Urothelium cell line (cell line): ENCODE data around the gene GAS5.
A peak's percentile ranks its signal among the peaks of the same experiment; 100 is the strongest.
"Not testable (repeated sequence)": the region's sequence is repeated elsewhere in the genome, so short reads cannot be mapped to it uniquely, and the experiment has no call there.

ENCODE experiments used
- DNase-seq: peaks from one replicate; pipeline ENCODE4 v3.0.0; 2011; ENCODE audit warnings: low spot score, mixed read lengths
- FAIRE-seq: peaks from 2 replicates; lab custom pipeline; 2011; peaks lifted over from hg19 to GRCh38; lab: Jason Lieb, UNC

The GAS5 gene

DNA sequence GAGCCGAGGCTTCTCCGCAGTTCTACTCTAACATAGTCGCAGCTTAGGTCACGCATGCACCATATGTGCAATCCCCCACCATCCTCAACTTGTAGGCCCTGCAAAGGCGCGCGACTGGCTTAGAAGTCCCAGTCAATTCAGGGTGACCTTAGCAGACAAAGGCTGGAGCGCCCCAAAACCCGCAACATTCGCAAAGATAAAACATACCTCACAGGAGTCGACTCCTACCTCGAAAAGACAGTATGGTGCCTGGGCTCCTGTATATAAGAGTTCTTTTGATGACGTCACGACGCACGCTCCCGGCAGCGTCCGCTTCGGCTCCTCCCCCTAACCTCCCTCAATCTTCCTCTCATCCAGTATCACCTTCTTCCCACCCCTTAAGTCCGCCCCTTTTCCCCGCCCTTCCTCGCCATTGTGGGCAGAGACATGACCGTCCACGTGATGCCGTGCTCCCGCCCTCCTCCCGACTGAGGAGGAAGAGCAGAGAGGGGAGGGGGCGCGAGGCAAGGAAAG, at the start of gene GAS5:
TSS of gene GAS5 (minus strand) at position 237 of the 513 bp plus-strand sequence.
- peak; percentile 53 for FAIRE-seq
- peak; percentile 97 for DNase-seq

DNA sequence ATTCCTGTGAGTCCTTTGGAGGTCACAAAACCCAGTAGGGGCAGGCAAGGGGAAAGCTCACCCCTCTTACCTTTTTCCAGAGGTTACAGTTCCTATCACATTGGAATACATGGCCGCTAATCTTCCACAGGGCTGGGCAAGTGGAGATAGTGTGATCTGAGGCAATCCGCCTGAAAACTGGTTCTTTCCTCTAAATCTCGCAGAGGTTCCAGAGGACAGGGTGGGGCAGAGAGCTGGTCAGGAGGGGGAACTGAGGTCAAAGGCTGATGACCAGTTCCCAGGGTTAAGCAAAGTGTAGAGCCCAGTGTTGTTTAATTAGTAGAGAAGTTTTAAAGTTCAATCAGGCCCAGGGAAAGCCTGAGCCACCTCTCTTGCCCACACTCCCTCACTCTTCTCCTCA, 49.4 kb upstream of the GAS5 start, which contains the start of gene SERPINC1:
TSS of gene SERPINC1 (minus strand) at position 179 of the 400 bp plus-strand sequence. CDS start at position 111, 68 bp downstream.
- no peak for FAIRE-seq
- no peak for DNase-seq

- DNase-seq (no peak), FAIRE-seq (no peak)
These were observed 48.9 kb upstream of the GAS5 start for GRCh38 chr1:173916667-173917066.

DNA sequence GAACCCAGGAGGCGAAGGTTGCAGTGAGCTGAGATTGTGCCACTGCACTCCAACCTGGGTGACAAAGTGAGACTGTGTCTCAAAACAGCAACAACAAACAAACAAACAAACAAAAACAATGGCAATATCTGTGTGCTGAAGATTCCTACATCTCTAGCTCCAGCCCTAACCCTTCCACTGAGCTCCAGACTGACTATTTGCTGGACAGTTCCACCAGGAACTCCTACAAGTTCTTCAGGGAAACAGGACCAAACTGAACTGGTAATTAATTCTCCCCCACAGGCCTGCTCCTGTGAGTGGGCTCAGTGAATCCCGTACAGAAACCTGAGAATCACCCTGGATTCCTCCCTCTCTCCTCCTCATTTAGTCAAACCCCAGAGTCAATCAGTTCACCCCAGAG, 47.8 kb upstream of the GAS5 start:
- no peak for FAIRE-seq
- DNase-seq, result no peak

DNA sequence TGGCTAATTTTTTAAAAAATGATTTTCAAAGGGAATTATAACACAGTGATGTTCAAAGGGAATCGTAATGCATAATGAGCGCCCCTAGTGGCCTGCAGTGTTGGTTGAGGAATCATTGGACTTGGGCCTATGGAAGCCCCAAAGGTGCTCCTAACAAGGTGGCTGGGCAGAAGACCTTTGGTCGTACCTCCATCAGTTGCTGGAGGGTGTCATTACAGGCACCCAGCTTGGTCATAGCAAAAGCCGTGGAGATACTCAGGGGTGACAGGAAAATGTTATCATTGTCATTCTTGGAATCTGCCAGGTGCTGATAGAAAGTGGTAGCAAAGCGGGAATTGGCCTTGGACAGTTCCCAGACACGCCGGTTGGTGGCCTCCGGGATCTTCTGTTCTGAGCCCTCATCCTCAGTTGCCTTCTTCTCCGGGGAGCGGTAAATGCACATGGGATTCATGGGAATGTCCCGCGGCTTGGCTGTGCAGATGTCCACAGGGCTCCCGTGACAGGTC, 46.6 kb upstream of the GAS5 start:
- FAIRE-seq, result no peak
- peak; percentile 14 for DNase-seq

- DNase-seq, result no peak
- no peak for FAIRE-seq
These were observed 45.3 kb upstream of the GAS5 start for GRCh38 chr1:173913111-173913510.

DNA sequence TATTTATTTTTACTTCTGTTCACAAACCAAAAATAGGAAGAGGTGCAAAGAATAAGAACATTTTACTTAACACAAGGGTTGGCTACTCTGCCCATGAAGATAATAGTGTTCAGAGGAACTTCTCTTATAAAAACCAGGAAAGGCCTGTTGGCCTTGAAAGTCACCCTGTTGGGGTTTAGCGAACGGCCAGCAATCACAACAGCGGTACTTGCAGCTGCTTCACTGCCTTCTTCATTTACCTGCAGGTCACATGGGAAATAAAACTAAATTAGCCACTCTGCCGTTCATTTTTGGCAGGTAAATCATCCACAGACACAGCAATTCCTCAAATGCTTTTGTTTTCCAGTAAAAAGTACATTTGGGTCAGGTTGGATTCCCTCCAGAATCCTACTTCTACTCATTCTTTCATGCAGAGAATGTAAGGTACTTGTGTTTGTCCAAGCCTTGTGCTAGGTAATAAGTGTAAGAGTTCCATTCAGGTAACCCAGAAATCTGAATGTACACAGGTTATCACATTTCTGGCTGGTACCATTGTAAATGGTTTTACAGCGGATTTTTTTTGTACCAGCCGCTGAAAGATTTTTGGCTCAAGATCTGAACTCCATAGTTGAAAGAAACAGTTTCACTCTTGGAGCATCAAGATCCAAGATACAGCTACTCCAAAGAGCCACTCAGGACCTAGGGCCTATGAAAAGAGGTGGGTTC, 36.2 kb upstream of the GAS5 start:
- FAIRE-seq (no peak), DNase-seq (no peak)

DNA sequence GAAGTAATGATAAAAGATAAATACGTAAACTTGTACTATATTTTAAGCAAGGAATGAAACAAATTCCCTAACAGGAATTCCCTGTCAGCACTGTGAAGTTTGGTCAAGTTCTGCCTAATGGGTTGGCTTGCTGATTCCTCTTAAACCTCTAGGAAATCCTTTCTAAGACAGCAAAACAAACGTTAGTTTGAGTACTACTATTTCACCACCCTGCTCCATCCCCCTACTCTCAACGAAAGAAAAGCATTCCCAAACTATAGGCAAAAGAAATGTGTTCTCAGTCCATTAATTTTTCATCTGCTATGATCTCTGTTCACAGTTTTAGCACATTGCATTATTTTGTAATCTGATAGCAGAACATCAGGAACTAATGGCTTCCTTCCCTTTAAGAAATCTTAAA, 33.2 kb upstream of the GAS5 start:
- no peak for DNase-seq
- no peak for FAIRE-seq

- FAIRE-seq, result no peak
These were observed 32.6 kb upstream of the GAS5 start for GRCh38 chr1:173900427-173900826.

GRCh38 chr1:173894189-173894588, 26.4 kb upstream of the GAS5 start:
- FAIRE-seq (no peak), DNase-seq (no peak)

More at GRCh38 chr1:173900427-173900826, 32.6 kb upstream of the GAS5 start:
- no peak for DNase-seq

- no peak for FAIRE-seq
These were observed 25.8 kb upstream of the GAS5 start for GRCh38 chr1:173893611-173894010.

DNA sequence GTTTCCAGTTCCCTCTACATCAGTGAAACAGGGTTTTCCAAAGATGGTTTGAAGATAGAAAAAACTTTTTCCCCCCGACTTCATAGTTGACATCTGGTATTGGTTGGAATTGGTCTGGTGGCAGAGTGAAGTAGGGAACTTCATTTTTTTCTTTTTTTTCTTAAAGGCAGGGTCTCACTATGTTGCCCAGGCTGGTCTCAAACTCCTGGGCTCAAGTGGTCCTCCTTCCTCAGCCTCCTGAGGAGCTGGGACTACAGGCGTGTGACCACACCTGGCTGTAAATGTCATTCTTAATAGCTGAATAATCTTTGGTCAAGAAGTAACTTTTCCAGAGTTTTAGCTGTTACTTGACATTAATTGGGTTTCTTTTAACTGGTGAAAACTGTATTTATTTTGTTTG, 22.1 kb upstream of the GAS5 start:
- FAIRE-seq, result no peak

More at GRCh38 chr1:173893611-173894010, 25.8 kb upstream of the GAS5 start:
- DNase-seq, result no peak

GRCh38 chr1:173888749-173889148, 21.0 kb upstream of the GAS5 start:
- FAIRE-seq, result no peak
- no peak for DNase-seq

More for the DNA sequence above, 22.1 kb upstream of the GAS5 start:
- no peak for DNase-seq

DNA sequence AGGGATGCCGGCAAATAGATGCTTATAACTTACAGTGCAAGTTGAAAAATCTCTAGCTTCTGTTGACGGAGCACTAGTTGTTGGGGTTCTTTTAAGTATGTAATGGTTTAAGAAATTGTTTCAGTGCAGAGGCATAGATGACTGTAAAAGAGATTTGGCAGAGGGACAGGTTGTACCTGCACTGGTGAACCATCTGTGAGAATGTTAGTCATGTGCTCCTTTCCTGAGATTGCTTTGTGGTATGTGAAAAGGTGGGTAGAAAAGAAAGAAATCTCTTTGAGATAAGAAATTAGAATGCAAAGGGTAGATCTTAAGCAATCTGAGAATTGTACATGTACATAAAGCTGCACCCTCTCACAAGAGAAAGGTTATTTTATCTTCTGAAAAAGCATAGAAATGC, 19.8 kb upstream of the GAS5 start:
- FAIRE-seq (no peak), DNase-seq (no peak)

GRCh38 chr1:173886746-173887611, 19.2 kb upstream of the GAS5 start:
- no peak for FAIRE-seq
- no peak for DNase-seq

- no peak for DNase-seq
- no peak for FAIRE-seq
These were observed 16.9 kb upstream of the GAS5 start for GRCh38 chr1:173884701-173885100.

GRCh38 chr1:173881117-173881516, 13.3 kb upstream of the GAS5 start:
- not testable (repeated sequence) for FAIRE-seq, DNase-seq

- DNase-seq, result no peak
- FAIRE-seq, result no peak
These were observed 10.5 kb upstream of the GAS5 start for GRCh38 chr1:173878251-173878650.

- no peak for DNase-seq
- FAIRE-seq, result no peak
These were observed 8.9 kb upstream of the GAS5 start for GRCh38 chr1:173876732-173877131.

- DNase-seq (no peak), FAIRE-seq (no peak)
These were observed 3.7 kb upstream of the GAS5 start for GRCh38 chr1:173871500-173871899.

- FAIRE-seq, result no peak
- DNase-seq, result no peak
These were observed 3.3 kb upstream of the GAS5 start for GRCh38 chr1:173871091-173871490.
